ENCODE data around the gene LYSMD3.

LYSMD3 gene

DNA sequence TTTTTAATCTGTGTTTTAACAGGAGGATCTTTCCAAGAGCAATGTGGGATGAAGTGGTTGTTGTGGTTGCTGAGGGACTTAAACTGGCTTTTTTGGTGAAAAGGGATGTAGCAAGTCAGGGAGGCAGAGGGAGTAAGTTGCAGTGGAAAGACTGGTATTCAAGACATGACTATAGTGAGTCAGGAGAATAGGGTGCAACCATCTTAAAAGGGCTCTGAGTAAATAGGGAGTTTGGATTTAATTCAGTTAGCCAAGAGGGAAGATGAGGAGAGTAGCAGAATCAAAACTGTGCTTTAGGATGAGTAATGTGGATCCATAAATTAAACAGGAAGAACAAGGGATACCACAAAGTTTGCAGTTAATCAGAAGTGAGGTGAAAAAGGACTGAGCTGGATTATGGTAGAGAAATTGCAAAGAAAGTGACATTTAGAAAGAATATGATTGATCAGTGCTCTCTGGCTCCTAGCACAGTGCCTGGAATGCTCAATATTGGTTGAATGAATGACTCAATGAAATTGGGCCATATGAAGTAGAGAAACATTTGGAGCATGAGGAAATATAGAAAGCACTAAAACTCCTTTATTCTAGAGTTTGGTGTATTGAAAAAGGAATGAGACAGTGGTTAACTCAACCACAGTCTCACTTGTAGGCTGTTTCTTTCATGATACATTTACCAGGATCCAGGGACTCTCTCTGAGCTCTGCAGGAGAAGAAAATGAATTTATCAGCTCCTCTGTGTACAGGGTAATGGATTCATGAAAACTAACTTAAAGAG, 49.6 kb downstream of the LYSMD3 start:
- no peak for DNase-seq

DNA sequence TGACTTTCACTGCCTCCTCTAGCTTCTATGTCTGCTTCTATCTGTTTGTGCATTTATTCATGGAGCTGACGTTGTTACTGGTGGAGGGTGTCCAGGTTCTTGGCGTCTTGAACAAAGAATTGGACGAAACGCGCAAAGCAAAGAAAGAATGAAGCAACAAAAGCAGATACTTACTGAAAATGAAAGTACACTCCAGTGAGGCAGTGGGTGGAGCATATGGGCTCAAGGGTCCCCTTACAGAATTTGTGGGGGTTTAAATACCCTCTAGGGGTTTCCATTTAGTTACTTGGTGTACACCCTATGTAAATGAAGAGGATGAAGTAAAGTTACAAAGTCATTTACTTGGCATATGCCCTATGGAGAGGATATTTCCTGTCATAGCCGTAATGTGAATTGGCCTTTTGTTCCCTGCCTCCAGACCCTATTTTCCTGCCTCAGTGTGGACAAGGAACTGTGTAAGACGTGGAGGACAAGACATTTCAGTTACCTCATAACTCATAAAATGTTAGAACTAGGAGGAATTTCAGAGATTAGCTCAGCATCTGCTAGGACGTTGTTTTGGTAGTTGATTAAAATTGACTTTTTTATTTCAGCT, 51.7 kb downstream of the LYSMD3 start:
- DNase-seq = no peak

DNA sequence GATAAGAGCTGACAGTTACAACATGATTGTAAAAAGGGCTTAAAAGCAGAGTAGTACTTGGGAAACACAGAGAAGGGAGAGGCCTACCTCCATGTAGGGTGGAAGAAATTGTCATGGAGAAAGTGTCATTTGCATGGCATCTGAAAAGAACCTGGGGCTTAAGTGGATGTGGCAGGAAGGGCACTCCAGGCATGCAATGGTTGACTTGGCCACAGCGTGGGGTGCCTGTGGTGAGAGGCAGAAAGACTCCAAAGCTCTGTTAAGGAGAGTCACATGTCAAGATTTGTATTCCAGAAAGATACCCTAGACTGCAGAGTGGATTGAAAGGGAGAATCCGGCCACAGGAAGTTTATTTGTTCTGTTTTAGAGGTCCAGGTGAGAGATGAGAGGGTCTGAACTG, 52.3 kb downstream of the LYSMD3 start:
- DNase-seq = no peak

GRCh38 chr5:90476391-90476790, 53.0 kb downstream of the LYSMD3 start:
- no peak for DNase-seq

- DNase-seq = no peak
Observed at GRCh38 chr5:90475436-90475980, 53.9 kb downstream of the LYSMD3 start.

DNA sequence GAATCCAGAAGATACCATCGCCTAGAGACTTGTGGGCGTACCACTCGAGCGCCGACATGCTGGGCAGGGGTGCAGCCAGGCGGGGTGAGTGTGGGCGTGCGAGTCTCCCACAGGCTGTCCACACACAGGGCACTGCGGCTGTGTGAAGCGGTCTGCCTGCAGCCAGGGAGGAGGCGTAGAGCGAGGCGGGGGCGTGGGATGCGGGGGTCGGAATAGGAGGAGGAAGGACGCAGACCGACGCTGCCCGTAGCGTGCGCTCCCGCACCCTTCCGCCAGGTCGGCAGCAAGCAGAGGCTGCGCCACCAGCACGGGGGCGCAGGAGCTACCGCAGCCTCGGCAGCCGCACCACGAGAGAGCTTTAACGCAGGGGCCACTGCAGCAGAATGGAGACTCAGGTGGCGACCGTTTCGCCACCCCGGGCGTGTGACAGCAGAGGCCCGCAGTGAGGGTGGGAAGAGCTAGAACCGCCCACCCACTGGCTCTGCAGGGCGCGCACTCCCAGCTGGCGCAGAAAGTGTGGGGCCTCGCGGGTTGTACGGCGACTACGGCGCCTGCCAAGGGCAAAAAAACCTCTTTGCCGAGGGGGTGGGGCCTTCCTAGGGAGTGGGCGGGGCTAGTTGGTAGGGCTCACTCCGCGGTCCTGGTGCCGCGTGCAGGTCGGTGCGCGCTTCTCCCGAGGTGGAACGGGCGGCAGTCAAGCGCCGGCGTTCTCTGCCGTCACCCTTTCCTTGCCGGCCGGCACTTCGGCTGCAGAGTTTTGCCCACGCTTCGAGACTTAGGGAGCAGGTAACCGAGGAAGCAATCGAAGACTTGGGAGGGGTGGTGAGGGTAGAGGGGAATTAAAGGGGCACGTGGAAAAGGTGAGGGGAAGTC, 54.9 kb downstream of the LYSMD3 start, which contains the start of the genes MBLAC2 and POLR3G:
Gene MBLAC2, minus strand, starts transcription at position 537 of the 873 bp plus-strand sequence. Its CDS starts 479 bp downstream, at position 58.
Gene POLR3G, plus strand, starts transcription at position 630 of the 873 bp plus-strand sequence. CDS start 10,704 bp downstream, outside the sequence.
- peak; percentile 94 for DNase-seq

DNA sequence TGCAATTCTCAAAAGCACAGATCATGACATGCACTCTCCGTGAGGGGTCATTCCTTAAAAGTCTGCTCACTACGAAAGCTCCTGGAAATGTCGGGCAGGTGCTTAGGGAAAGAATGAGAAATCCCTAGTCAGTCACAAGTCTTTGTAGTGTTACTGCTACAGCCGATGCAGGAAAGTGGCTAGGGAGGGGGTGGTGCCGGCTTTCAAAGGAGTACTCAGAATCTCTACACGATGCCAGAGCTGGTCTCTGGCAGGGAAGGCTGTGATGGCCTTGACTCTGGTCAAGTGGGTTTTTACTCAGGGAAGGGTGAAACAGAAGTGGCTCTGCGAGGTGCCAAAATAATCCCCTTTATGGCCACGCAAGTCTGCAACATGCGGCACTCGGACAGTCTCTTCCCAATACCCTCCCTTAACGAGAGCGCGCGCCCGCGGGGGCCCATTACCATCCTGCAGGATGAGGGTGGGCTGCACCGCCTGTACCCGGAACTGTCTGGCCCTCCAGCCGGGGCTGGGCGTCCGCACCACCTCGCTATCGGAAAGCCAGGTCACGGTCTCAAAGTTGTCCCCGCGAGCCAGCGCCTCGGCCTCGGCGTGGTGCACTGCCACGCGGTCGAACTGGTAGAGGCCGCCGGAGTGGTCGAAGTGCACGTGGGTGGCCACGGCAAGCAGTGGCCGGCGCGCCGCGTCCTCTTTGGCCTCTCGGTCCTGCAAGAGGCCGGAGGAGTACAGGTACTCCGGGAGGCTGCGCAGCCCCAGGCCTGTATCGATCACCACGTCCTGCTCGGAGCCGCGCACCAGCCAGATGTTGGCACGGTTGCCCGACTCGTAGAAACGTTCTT, 55.8 kb downstream of the LYSMD3 start:
- DNase-seq = peak; percentile 16

GRCh38 chr5:90472783-90473395, 56.5 kb downstream of the LYSMD3 start:
- DNase-seq = no peak
